ENCODE data around the gene LYSMD4. TPM values are rescaled to one million over a fixed set of nuclear protein-coding genes. Genes with fewer than 3 reads are reported as not detected.

Gene LYSMD4
- total and polyA plus RNA-seq, 2 of the 13 experiments (the other 11 are each of a cell fraction or from before 2014, with no cell fraction given) = 7.4 to 8.5 TPM

- TF ChIP-seq, protein P1, sequence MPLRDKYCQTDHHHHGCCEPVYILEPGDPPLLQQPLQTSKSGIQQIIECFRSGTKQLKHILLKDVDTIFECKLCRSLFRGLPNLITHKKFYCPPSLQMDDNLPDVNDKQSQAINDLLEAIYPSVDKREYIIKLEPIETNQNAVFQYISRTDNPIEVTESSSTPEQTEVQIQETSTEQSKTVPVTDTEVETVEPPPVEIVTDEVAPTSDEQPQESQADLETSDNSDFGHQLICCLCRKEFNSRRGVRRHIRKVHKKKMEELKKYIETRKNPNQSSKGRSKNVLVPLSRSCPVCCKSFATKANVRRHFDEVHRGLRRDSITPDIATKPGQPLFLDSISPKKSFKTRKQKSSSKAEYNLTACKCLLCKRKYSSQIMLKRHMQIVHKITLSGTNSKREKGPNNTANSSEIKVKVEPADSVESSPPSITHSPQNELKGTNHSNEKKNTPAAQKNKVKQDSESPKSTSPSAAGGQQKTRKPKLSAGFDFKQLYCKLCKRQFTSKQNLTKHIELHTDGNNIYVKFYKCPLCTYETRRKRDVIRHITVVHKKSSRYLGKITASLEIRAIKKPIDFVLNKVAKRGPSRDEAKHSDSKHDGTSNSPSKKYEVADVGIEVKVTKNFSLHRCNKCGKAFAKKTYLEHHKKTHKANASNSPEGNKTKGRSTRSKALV (CRISPR knock-in tag; IDR thresholded peaks at IDR 0.05) = no peak
- TF ChIP-seq SMC3 (IDR thresholded peaks at IDR 0.05; ENCODE audit: low read length) (no peak), HMGA1 (CRISPR knock-in tag; conservative IDR thresholded peaks at IDR 0.05) (no peak), MAF1 (CRISPR knock-in tag; IDR thresholded peaks at IDR 0.05; ENCODE audit: borderline replicate concordance) (no peak), SIX1 (CRISPR knock-in tag; IDR thresholded peaks at IDR 0.05; ENCODE audit: borderline replicate concordance) (no peak), ZEB1 (IDR thresholded peaks at IDR 0.05; ENCODE audit: insufficient replicate concordance, low read depth) (no peak), ZNF543 (CRISPR knock-in tag; IDR thresholded peaks at IDR 0.05) (no peak), SOX6 (IDR thresholded peaks at IDR 0.05) (no peak), SOX6 (CRISPR knock-in tag; IDR thresholded peaks at IDR 0.05) (0 out of 2 replicates have a peak, but pooled peaks have one; percentile 11), TEF (CRISPR knock-in tag; IDR thresholded peaks at IDR 0.05) (no peak), ZNF781 (CRISPR knock-in tag; IDR thresholded peaks at IDR 0.05; ENCODE audit: borderline replicate concordance, not compliant biosample characterization) (no peak), ZZZ3 (CRISPR knock-in tag; IDR thresholded peaks at IDR 0.05; ENCODE audit: borderline replicate concordance) (no peak), ESRRA (CRISPR knock-in tag; IDR thresholded peaks at IDR 0.05; ENCODE audit: low read depth) (no peak), ZNF335 (CRISPR knock-in tag; IDR thresholded peaks at IDR 0.05) (no peak), BCL6 (CRISPR knock-in tag; IDR thresholded peaks at IDR 0.05) (no peak), NR3C1 (CRISPR knock-in tag; IDR thresholded peaks at IDR 0.05) (no peak), TAF1 (CRISPR knock-in tag; IDR thresholded peaks at IDR 0.05) (no peak; the same call in 1 of the 2 replicates), MYC (CRISPR knock-in tag; IDR thresholded peaks at IDR 0.05; ENCODE audit: borderline replicate concordance) (no peak), ZNF343 (CRISPR knock-in tag; IDR thresholded peaks at IDR 0.05) (no peak), NFYB (CRISPR knock-in tag; IDR thresholded peaks at IDR 0.05) (no peak), TERF1 (CRISPR knock-in tag; IDR thresholded peaks at IDR 0.05) (no peak), TAF15 (IDR thresholded peaks at IDR 0.05; ENCODE audit: low read depth, low read length, poor library complexity, severe bottlenecking) (no peak), MIER2 (CRISPR knock-in tag; IDR thresholded peaks at IDR 0.05) (no peak), ZNF143 (CRISPR knock-in tag; IDR thresholded peaks at IDR 0.05) (no peak), ZNF75D (CRISPR knock-in tag; IDR thresholded peaks at IDR 0.05; ENCODE audit: borderline replicate concordance) (no peak), MTERF4 (CRISPR knock-in tag; IDR thresholded peaks at IDR 0.05) (0 out of 2 replicates have a peak, but pooled peaks have one; percentile 72), ZNF501 (CRISPR knock-in tag; IDR thresholded peaks at IDR 0.05) (no peak), FOXA3 (CRISPR knock-in tag; IDR thresholded peaks at IDR 0.05) (peak; percentile 2; the same call in 1 of the 2 replicates), ZNF616 (CRISPR knock-in tag; IDR thresholded peaks at IDR 0.05; ENCODE audit: low read depth) (no peak), GABPB1 (CRISPR knock-in tag; IDR thresholded peaks at IDR 0.05) (no peak)
Measured at GRCh38 chr15:99732751-99733267, 428 bp downstream of the LYSMD4 start (continued).

All from HepG2 (cell line).